GM12872 (cell line): Measurements from ENCODE around the gene SLC35A3.

ENCODE experiments used
- TF ChIP-seq, protein P1 (sequence below): IDR thresholded peaks from 3 replicates; pipeline ENCODE4 v1.5.1; 2011; ENCODE audit warnings: low read depth, mild to moderate bottlenecking, low read length, moderate library complexity; ENCODE audit not compliant: insufficient read depth

Gene SLC35A3

DNA sequence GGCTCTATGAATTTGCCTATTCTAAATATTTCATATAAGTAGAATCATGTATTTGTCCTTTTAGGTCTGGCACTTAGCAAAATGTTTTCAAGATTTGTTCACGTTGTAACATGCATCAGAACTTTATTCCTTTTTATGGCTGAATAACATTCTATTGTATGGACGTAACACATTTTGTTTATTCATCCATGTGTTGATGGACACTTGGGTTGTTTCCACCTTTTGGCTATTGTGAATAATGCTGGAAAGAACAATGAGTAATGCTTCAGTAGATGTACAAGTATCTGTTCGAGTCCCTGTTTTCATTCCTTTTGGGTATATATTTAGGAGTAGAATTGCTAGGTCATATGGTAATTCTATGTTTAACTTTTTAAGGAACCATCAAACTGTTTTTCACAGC is 24.7 kb downstream of the SLC35A3 start:
- TF ChIP-seq, protein P1, sequence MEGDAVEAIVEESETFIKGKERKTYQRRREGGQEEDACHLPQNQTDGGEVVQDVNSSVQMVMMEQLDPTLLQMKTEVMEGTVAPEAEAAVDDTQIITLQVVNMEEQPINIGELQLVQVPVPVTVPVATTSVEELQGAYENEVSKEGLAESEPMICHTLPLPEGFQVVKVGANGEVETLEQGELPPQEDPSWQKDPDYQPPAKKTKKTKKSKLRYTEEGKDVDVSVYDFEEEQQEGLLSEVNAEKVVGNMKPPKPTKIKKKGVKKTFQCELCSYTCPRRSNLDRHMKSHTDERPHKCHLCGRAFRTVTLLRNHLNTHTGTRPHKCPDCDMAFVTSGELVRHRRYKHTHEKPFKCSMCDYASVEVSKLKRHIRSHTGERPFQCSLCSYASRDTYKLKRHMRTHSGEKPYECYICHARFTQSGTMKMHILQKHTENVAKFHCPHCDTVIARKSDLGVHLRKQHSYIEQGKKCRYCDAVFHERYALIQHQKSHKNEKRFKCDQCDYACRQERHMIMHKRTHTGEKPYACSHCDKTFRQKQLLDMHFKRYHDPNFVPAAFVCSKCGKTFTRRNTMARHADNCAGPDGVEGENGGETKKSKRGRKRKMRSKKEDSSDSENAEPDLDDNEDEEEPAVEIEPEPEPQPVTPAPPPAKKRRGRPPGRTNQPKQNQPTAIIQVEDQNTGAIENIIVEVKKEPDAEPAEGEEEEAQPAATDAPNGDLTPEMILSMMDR = no peak

DNA sequence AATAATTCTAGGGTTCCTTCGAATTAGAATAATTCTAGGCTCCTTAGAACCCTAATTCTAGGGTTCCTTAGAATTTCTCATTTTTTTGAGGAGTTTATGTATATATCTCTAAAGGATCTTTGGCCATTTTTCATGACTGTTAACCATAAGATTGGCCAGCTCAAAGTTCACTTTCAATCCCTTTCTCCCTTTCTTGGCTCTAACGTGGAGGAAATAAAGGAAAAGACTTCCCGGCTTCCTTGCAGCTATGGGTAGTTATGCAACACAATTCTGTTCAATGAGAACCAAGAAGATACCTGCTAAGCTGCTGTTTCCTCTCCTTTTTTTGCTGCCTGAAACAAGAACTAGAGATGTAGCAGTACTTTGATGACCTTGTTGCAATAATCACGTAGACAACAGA is 27.2 kb downstream of the SLC35A3 start:
- TF ChIP-seq, protein P1 = no peak

DNA sequence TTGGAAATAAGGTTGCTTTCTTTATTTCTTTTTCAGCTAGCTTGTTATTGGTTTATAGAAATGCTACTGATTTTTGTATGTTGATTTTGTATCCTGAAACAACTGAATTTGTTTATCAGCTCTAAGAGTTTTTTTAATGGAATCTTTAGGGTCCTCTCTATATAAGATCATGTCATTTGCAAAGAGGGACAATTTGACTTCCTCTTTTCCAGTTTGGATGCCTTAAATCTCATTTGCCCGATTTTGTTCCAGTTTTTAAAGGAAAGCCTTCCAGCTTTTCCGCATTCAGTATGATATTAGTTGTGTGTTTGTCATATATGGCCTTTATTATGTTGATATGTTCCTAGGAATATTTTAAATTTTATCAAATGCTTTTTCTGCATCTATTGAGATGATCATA is 31.7 kb downstream of the SLC35A3 start:
- TF ChIP-seq, protein P1 = no peak

DNA sequence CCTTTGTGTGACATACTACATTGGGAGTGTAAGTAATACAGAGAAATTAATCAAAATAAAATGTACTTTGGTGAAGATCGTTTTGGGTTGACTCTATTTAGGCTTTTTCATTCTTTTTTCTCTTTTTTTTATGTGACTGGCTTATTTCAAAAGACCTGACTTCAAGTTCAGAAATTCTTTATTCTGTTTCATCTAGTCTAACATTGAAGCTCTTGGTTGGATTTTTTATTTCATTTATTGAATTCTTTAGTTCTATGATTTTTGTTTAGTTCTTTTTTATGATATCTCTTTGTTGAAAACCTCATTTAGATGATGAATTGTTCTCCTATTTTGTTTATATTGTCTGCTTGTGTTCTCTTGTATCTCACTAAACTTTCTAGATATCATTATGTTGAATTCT is 35.6 kb downstream of the SLC35A3 start:
- TF ChIP-seq, protein P1 = no peak

DNA sequence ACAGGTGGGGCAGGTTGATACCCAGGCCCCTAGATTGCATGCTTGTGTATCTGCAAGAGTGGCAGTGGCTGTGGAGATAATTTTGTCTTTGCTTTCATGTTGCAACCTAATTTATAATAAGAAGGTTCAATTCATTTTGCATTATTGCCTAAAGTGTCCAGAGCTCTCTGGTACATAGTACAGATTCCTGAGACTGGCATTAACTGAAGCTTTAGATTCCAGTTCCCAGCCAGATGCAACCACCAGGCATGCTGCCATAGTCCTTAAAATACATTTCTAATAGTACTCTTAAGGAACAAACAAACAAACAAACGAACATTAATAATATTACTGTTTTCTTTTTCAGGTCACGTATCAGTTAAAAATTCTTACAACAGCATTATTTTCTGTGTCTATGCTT is 36.9 kb downstream of the SLC35A3 start:
- TF ChIP-seq, protein P1 = no peak

DNA sequence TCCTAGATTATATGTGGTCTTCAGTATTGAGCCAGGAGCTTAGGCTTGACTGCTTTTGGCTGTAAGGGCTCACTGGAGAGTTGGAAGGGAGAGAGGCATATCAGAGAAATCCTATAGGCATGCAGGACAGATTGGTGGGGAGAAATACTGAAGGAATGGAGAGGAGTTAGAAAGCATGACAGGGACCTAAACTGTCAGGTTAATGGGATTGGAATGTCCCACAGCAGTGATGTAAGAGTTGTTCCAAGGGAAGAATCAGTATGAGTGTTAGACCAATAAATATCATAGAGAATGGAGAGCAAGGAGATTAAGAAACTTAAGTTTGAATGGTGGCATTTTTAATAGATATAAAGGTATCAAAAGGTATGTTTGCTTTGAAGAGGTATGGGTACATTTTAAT is 39.7 kb downstream of the SLC35A3 start:
- TF ChIP-seq, protein P1 = no peak

DNA sequence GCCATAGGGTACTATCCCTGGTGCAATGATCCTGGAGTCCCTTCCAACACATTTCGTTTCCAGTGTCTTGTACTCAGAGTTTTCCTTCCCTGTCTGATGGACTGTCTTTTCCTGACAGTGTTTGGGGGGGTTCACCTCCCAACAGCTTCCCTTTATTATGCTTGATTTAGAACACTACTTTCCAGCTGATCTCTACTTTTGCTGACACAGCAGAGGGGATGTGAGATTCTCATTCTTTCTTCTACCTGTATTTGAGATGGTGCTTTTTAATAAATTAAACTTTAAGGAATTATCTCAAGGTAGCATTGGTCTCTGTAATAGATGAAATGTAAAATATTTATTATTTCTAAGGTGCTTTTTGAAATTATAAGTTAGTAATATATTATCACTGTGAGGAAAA is 41.0 kb downstream of the SLC35A3 start:
- TF ChIP-seq, protein P1 = no peak

DNA sequence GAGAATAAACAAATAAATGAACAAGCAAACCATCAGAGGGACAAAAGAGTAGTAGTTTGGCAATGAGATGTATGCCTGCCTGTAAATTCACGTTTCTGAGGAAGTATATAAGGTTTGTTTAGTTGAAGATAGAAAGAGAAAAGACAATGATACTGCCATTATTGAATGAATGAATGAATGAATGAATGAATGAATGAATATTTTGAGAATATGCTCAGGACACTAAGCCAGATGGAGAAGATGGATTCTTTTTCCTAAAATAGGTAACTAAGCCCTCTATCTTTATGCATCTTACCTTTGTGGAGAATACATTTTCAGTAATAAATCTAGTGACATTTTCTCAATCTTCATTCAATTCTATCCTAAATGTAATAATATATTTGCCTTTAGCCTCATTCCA is 49.4 kb downstream of the SLC35A3 start:
- TF ChIP-seq, protein P1 = no peak
